Ramos (cell line): Measurements from ENCODE around the gene PPM1J.

ENCODE experiments used
- in situ Hi-C: fragments of 300-500 bp; cut with MboI; formaldehyde crosslinking; loops from one replicate; pipeline ENCODE4 v1.14.3; 2022; ENCODE audit warnings: low sequenced_read_pairs; ENCODE audit not compliant: unreplicated experiment

Gene PPM1J

GRCh38 chr1:112694363-112694929 is 20.7 kb downstream of the PPM1J start:
- in situ Hi-C loops: no loop called here

GRCh38 chr1:112693821-112694220 is 21.3 kb downstream of the PPM1J start:
- in situ Hi-C loops: no loop called here

GRCh38 chr1:112692681-112693080 is 22.5 kb downstream of the PPM1J start:
- in situ Hi-C loops: no loop called here

- in situ Hi-C loops: no loop called here
Measured at GRCh38 chr1:112689842-112690237, 25.3 kb downstream of the PPM1J start.

- in situ Hi-C loops: no loop called here
Measured at GRCh38 chr1:112689196-112689841, 25.8 kb downstream of the PPM1J start.

- in situ Hi-C loops: no loop called here
Measured at GRCh38 chr1:112688781-112689193, 26.3 kb downstream of the PPM1J start.

GRCh38 chr1:112687785-112688496 is 27.2 kb downstream of the PPM1J start:
- in situ Hi-C loops: no loop called here

GRCh38 chr1:112687361-112687760 is 27.8 kb downstream of the PPM1J start:
- in situ Hi-C loops: no loop called here

GRCh38 chr1:112686835-112687234 is 28.3 kb downstream of the PPM1J start:
- in situ Hi-C loops: no loop called here

GRCh38 chr1:112686417-112686816 is 28.7 kb downstream of the PPM1J start:
- in situ Hi-C loops: no loop called here

GRCh38 chr1:112685913-112686312 is 29.2 kb downstream of the PPM1J start:
- in situ Hi-C loops: no loop called here

- in situ Hi-C loops: no loop called here
Measured at GRCh38 chr1:112678605-112679004, 36.5 kb downstream of the PPM1J start.

GRCh38 chr1:112677501-112677900 is 37.6 kb downstream of the PPM1J start:
- in situ Hi-C loops: no loop called here

- in situ Hi-C loops: no loop called here
Measured at GRCh38 chr1:112676543-112676942, 38.6 kb downstream of the PPM1J start.

- in situ Hi-C loops: no loop called here
Measured at GRCh38 chr1:112675728-112676381, 39.3 kb downstream of the PPM1J start.

GRCh38 chr1:112674986-112675727 is 40.0 kb downstream of the PPM1J start:
- in situ Hi-C loops: no loop called here

GRCh38 chr1:112674440-112674985 is 40.6 kb downstream of the PPM1J start, which contains the start of gene MOV10:
Gene MOV10, plus strand, starts transcription at chr1:112674659. Its CDS starts 254 bp downstream, at chr1:112674913.
- in situ Hi-C loops: no loop called here

- in situ Hi-C loops: no loop called here
Measured at GRCh38 chr1:112673592-112674439, 41.3 kb downstream of the PPM1J start.

GRCh38 chr1:112672842-112673241 is 42.3 kb downstream of the PPM1J start:
- in situ Hi-C loops: no loop called here
